GM11168 (cell line): ENCODE measurements around the gene CASP4.
"Not testable (repeated sequence)": the region's sequence is repeated elsewhere in the genome, so short reads cannot be mapped to it uniquely, and the experiment has no call there.

Experiments used
- in situ Hi-C: fragments of 300-500 bp; cut with MboI; formaldehyde crosslinking; loops from one replicate; pipeline ENCODE4 v1.12.0; 2022; ENCODE audit warnings: low sequenced_read_pairs; ENCODE audit not compliant: unreplicated experiment

CASP4 gene

DNA sequence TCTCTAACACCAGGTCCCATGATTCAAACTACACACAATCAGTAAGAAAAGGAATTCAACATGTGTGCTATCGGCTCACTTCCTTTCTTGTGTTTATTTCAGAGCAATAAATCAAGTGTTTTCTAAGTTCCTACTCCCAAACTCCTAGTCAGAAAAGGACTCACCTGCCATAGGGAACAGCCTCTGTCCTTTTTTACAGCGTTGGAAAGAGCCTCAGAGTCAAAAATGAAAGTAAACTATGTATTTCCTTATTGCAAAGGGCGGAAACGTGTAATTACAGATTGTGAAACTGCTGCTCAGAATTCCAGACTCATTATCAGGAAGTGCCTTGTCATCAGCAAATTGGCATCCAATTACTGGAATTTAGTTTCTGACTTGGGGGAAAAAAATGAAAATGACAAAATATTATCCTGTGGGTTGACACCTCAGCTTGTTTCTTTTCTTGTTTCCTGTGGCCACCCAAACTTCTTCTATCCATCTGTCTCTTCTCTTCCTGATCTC, at the start of gene CASP4:
CASP4 (minus strand) TSS at position 220 of the 501 bp plus-strand sequence; CDS start at position 171, 49 bp downstream.
- in situ Hi-C loops, result no loop called here

- in situ Hi-C loops, result loop anchor here (25.0 kb wide), 1 partner anchor 420 kb away; no protein-coding TSS in a partner anchor
Observed at GRCh38 chr11:105007463-105007862, 39.1 kb upstream of the CASP4 start.

DNA sequence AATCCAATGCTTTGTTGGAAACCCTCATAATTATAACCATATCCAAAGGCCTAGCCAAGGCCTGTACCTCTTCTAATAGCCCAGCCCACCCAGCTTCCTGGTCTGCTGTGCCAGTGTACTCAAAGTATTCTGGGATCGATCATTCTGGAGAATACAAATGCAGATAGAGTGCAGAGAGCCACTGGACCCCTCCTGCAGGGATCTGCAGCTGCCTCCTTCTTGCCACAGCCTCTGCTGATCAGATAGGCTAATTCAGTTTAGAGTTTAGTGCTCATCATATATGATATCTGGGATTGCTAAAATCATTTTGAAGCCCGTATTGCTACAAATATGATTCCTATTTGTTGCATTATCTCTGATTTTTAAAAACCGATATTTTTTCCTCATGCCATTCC, 37.1 kb upstream of the CASP4 start:
- in situ Hi-C loops, result loop anchor here (25.0 kb wide), 1 partner anchor 418 kb away; no protein-coding TSS in a partner anchor

- in situ Hi-C loops, result loop anchor here (25.0 kb wide), 1 partner anchor 417 kb away; no protein-coding TSS in a partner anchor
Observed at GRCh38 chr11:105004021-105004420, 35.6 kb upstream of the CASP4 start.

- in situ Hi-C loops, result loop anchor here (25.0 kb wide), 1 partner anchor 416 kb away; no protein-coding TSS in a partner anchor
Observed at GRCh38 chr11:105003151-105003550, 34.8 kb upstream of the CASP4 start.

GRCh38 chr11:105000797-105001196, 32.4 kb upstream of the CASP4 start:
- in situ Hi-C loops, result loop anchor here (25.0 kb wide), 1 partner anchor 413 kb away; no protein-coding TSS in a partner anchor

DNA sequence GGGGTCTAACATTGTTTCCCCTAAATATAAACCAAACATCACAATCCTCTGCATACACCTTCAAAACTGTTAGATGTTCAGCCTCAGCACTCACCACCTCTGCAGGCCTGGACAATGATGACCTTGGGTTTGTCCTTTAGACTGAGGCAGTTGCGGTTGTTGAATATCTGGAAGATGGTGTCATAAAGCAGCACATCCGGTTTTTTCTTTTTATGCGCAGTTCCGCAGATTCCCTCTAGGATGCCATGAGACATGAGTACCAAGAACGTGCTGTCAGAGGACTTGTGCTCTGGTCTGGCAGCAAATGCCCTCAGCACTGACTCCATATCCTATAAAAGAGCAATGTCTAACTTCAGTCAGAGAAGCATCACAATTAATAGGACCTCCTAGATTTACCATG, 31.8 kb upstream of the CASP4 start:
- in situ Hi-C loops, result loop anchor here (25.0 kb wide), 1 partner anchor 413 kb away; no protein-coding TSS in a partner anchor

- in situ Hi-C loops, result loop anchor here (25.0 kb wide), 1 partner anchor 412 kb away; no protein-coding TSS in a partner anchor
Observed at GRCh38 chr11:104999721-105000120, 31.3 kb upstream of the CASP4 start.

- in situ Hi-C loops, result no loop called here
Observed at GRCh38 chr11:104997288-104997687, 28.9 kb upstream of the CASP4 start.

- in situ Hi-C loops, result no loop called here
Observed at GRCh38 chr11:104995001-104995408, 26.6 kb upstream of the CASP4 start.

DNA sequence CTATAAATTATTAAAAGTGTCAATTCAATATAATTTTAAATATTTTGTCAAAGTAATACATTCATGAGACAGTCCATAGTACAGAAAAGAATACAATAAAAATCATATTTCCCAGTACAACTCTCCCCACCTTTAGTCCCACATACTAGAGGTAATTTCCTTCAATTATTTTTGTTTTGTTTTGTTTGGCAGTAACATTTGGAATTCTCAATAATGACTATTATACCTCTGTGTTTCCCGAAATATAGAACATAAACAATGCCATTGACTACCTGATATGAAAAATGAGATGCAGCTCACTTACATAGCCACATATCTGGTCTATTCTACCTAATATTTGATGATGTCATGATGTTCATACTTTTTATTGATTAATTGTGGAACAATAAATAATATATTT, 24.4 kb upstream of the CASP4 start:
- in situ Hi-C loops, result no loop called here

GRCh38 chr11:104991994-104992393, 23.6 kb upstream of the CASP4 start:
- in situ Hi-C loops, result no loop called here

GRCh38 chr11:104984808-104985207, 16.4 kb upstream of the CASP4 start:
- in situ Hi-C loops, result no loop called here

- in situ Hi-C loops, result no loop called here
Observed at GRCh38 chr11:104979839-104980238, 11.5 kb upstream of the CASP4 start.

- in situ Hi-C loops, result no loop called here
Observed at GRCh38 chr11:104973616-104974015, 5.2 kb upstream of the CASP4 start.

GRCh38 chr11:104972924-104973323, 4.5 kb upstream of the CASP4 start:
- in situ Hi-C loops, result not testable (repeated sequence)

GRCh38 chr11:104970756-104971155, 2.4 kb upstream of the CASP4 start:
- in situ Hi-C loops, result no loop called here

- in situ Hi-C loops, result no loop called here
Observed at GRCh38 chr11:104968856-104969776, 742 bp upstream of the CASP4 start.

DNA sequence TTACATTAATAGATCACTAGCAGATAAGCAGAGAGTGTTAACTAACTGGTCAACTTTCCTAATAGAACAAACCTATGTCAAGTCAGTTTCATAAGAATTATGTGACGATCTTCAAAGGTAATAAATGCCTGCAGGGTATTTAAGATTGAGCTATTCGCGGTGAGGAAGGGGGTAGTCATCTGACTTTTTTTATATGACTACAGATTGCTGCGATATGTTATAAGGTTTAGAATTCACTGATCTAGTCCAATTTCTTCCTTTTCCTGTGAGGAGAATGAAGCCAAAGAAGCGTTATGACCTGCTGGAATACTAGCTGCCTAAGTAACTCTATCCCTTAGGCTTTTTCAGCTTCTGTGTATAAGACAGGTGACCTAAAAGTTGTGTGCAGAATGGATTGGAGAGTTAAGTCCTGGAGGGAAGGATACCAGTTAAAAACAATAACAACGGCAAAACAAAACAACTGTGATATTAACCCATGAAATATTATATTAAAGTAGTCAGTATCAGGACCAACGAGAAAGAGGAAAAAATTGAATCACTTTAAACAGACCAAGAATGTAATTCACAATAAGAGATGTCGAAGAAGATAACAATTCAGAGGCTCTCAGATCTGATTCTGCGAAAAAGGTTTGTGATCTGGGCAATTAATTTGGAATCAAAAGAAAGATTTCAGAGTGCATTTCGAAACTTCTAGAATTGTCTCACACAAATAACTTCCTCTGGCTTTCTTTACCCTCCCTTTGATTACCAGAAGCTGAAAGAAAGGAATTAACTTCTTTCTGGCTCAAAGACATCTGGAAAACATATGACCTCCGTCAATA, 630 bp downstream of the CASP4 start:
- in situ Hi-C loops, result no loop called here

- in situ Hi-C loops, result no loop called here
Observed at GRCh38 chr11:104965735-104966134, 2.6 kb downstream of the CASP4 start.
